Fibroblast of villous mesenchyme (primary cell): Measurements from ENCODE around the gene ANKHD1. TPM values are rescaled to one million over a fixed set of nuclear protein-coding genes. Genes with fewer than 3 reads are reported as not detected.

Experiments
- DNase-seq: peaks from one replicate; pipeline ENCODE4 v3.0.0-alpha.2; 2010; ENCODE audit warnings: low read depth
- H3K4me3 ChIP-seq: 2 replicates; pipeline ENCODE4 v1.5.1; 2011; ENCODE audit warnings: low read depth, mild to moderate bottlenecking, low read length
- CTCF ChIP-seq: IDR thresholded peaks from 2 replicates; pipeline ENCODE4 v1.5.1; 2012; ENCODE audit warnings: low read depth, mild to moderate bottlenecking, low read length; ENCODE audit not compliant: insufficient read depth
- total RNA-seq: library from RNA; depleted of rRNA; stranded (reverse); fragments of >200 nt; gene quantifications from 2 replicates; pipeline ENCODE4 v1.2.3, GENCODE V29; 2012

Gene ANKHD1
- total RNA-seq, 1 donor = 64.8 TPM

- no peak for TF ChIP-seq CTCF
- peak overlapping the region; percentile 98 for H3K4me3 ChIP-seq
- DNase-seq = no peak
Observed at GRCh38 chr5:140403613-140404012, 2.0 kb downstream of the ANKHD1 start.

- peak; percentile 8 for DNase-seq
- no peak for TF ChIP-seq CTCF
- no peak overlapping the region for H3K4me3 ChIP-seq
Observed at GRCh38 chr5:140408750-140409241, 7.2 kb downstream of the ANKHD1 start.

- TF ChIP-seq CTCF = no peak
- H3K4me3 ChIP-seq = no peak overlapping the region
- DNase-seq = no peak
Observed at GRCh38 chr5:140413230-140413629, 11.6 kb downstream of the ANKHD1 start.

GRCh38 chr5:140417235-140417634 is 15.6 kb downstream of the ANKHD1 start:
- no peak for TF ChIP-seq CTCF
- DNase-seq = no peak
- H3K4me3 ChIP-seq = no peak overlapping the region

GRCh38 chr5:140418862-140419520 is 17.4 kb downstream of the ANKHD1 start:
- peak; percentile 4 for DNase-seq
- H3K4me3 ChIP-seq = no peak overlapping the region
- TF ChIP-seq CTCF = no peak

GRCh38 chr5:140420226-140420570 is 18.6 kb downstream of the ANKHD1 start:
- no peak overlapping the region for H3K4me3 ChIP-seq
- DNase-seq = peak; percentile 11
- no peak for TF ChIP-seq CTCF
